GM18499 (cell line): Measurements from ENCODE around the gene GLIS2.
"Not testable (repeated sequence)": the region's sequence is repeated elsewhere in the genome, so short reads cannot be mapped to it uniquely, and the experiment has no call there.

Source experiments
- ATAC-seq: cut with Tn5 transposase; IDR thresholded peaks from one replicate; pipeline ENCODE4 v1.9.1; 2021; ENCODE audit warnings: moderate number of reproducible peaks; ENCODE audit not compliant: insufficient read depth, unreplicated experiment

The GLIS2 gene

DNA sequence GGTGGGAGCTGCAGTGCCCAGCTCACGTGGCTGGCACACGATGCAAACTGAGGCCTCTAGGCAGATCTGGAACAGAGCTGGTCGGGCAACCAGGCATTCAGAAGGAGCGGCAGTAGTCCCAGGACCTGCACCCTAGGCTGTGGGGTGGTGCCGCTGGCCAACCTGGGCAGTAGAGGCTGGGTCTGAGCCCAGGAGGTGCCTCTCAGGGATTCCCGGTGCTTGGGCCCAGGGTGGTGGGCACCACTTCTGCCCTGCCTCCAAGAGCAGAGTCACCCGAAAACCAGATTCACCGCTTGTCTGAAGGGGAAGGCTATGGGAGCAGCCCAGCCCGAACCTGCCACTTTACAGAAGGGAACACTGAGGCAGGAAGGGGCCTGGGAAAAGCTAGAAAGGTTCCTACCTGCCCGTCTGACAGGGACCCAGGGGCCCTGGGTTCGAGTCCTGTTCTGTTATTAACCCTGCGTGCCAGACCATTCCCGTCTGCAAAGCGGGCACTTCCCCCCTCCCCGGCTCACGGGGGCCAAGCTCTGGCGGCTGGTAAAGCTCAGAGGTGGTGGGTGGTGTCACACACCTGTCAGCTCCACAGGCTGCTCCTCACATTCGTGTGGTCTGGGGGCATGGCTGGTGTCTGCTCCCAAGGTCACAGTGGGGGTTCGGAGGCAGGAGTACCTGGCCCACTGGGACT lies 16.9 kb downstream of the GLIS2 start:
- no peak for ATAC-seq

DNA sequence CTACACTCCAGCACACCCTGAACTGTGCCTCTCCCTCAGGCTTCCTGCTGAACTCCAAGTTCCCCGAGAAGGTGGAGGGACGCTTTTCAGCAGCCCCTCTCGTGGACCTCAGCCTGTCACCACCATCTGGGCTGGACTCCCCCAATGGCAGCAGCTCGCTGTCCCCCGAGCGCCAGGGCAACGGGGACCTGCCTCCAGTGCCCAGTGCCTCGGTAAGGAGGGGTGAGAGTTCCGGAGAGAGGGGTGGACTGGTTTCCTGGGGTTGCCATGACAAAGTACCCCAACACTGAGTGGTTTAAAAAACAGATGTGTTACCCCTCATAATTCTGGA lies 17.4 kb downstream of the GLIS2 start:
- no peak for ATAC-seq

DNA sequence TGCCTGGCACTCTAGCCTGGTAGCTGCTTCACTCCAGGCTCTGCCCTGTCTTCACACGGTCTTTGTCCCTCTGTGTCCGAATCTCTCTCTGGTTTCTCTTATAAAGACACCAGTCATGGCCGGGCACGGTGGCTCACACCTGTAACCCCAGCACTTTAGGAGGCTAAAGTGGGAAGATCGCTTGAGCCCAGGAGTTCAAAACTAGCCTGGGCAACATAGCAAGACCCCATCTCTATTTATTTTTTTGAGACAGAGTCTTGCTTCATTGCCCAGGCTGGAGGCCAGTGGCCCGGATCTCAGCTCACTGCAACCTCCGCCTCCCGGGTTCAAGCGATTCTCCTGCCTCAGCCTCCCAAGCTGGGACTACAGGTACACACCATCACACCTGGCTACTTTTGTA lies 17.8 kb downstream of the GLIS2 start:
- ATAC-seq: not testable (repeated sequence)

DNA sequence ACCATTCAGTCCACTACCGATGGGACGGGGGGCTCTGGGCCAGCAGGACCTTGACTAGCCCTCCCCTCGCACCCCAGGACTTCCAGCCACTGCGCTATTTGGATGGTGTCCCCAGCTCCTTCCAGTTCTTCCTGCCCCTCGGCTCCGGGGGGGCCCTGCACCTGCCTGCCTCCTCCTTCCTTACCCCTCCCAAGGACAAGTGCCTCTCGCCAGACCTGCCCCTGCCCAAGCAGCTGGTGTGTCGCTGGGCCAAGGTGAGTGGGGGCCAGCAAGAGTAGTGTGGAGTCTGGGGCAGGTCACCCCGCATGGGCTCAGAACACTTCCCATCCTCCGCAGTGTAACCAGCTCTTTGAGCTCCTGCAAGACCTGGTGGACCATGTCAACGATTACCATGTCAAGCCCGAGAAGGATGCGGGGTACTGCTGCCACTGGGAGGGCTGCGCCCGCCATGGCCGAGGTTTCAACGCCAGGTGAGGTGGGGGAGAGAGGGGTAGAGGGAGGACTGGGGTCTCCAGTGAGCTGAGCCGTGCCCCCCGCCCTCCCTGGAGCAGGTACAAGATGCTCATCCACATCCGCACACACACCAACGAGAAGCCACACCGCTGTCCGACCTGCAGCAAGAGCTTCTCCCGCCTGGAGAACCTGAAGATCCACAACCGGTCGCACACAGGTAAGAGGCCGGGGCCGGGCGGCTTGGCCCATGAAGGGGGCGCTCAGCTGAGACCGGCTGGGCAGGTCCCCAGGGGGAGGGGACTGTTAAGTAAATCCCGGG lies 19.0 kb downstream of the GLIS2 start:
- no peak for ATAC-seq

DNA sequence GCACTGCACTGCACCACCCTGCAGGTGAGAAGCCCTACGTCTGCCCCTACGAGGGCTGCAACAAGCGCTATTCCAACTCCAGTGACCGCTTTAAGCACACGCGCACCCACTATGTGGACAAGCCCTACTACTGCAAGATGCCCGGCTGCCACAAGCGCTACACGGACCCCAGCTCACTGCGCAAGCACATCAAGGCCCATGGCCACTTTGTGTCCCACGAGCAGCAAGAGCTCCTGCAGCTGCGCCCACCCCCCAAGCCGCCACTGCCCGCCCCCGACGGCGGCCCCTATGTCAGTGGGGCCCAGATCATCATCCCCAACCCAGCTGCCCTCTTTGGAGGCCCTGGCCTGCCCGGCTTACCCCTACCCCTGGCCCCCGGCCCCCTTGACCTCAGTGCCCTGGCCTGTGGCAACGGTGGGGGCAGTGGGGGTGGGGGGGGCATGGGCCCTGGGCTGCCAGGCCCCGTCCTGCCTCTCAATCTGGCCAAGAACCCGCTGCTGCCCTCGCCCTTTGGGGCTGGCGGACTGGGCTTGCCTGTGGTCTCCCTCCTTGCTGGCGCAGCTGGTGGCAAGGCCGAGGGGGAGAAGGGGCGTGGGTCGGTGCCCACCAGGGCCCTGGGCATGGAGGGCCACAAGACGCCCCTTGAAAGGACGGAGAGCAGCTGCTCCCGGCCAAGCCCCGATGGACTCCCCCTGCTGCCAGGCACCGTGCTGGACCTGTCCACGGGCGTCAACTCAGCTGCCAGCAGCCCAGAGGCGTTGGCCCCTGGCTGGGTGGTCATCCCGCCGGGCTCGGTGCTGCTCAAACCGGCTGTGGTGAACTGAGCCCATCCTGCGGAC lies 21.1 kb downstream of the GLIS2 start:
- no peak for ATAC-seq

DNA sequence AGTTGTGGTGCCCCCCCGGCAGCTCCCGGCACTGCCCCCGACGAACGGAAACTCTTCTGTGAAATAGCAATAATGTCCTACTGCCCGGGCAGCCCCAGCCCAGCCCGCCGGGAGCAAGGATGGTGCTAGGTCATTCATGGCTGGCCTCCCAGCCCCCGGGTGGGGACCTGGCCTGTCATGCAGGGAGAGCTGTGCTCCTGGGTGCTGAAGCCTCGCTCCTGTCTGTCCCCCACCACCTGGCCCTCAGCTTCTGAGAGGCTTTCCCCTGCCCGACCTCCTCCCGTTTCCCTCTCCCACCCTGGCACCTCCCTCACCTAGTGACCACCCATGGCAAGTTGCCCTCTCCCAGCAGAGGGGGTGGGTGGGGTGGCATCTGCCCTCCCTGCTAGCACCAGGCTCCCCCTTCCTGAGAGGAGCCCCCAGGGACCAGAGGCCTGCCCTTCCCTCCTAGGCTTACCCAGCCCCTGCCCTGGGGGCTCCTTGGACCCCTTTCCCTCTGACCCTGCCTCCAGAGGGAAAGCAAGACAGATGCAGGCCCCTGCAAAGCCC lies 21.7 kb downstream of the GLIS2 start:
- no peak for ATAC-seq

DNA sequence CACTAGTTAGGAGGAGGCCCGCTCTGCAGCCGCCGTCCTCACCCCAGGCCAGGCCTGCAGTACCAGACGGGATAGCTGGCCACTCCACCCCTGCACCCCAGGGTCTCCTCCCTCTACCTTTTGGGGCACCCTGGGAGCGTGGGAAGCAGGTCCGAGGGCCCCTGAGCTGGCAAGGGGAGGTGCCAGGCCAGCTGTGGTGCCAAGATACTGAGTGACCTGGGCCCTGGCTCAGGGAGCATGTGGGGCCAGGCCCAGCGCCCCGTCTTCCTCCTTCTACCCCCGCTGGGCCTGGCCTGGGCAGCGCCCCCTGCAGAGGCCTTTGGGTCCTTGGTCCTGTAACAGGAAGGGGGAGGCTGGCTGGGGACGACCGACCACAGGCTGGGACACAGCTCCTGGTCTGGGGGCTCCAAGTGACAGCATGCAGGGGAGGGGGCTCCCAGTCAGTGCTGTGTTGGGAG lies 22.3 kb downstream of the GLIS2 start:
- no peak for ATAC-seq

DNA sequence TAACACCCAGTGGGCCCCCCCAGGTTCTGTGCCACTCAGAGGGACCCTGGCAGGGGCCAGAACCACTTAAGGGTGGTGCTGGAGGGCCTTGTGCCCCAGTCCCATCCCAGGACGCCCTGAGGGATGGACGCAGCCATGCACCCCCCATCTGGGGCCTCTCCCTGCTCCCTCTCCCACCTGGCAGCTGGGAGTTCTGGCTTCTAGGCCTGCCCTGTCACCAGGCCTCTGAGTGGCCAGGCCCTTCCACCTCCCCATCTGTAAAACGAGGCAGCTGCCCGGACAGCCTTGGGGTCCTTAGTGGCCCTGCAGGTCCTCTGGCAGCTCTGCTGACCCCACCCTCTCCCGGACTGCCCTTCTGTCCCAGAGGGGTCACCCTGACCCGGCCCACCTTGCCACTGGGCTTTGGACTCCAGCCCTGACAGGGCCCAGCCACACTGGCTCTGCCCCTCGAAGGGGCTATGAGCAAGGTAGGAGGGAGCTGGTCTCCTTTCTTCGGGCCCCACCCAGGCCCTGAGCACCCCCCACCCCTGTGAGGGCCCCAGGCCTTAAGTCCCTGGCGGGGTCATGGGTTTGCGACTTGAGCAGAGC lies 22.9 kb downstream of the GLIS2 start:
- no peak for ATAC-seq

DNA sequence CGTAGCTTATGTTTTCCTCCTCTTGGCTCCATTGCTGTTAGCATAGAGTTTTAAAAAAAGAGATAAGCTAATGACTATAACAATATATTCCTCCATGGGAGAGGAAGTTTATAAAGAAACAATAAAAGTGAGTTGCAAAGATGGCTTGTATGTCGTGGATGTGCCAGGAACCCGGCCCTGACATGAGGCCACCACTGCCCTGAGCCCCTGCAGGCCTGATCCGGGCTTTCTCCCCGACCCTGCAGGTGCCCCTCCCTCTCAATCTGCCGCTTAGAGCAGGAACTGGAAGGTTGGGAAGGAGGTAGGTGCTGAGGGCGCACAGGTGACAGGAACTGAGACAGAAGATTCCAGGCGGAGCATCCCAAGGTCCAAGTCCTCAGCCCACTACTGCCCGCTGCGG lies 23.6 kb downstream of the GLIS2 start:
- ATAC-seq: no peak

DNA sequence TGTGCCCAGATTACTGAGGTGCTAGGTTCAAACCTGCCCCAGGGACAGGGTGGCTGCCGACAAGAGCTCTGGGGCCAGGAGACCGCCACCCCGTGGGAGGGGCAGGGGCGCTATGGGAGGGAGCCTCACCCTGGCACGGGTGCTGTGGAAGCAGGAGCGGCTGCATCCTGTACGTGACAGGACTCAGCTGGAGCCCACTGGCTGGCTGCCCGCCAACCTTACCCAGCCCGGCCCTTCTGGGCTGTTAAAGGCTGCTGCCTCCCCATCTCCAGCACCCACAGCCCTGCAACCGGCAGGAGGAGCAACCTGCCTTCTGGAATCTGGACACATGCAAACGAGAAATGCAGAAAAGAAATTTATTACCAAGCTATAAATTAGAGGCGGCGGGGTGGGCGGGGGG lies 24.0 kb downstream of the GLIS2 start:
- ATAC-seq: no peak

DNA sequence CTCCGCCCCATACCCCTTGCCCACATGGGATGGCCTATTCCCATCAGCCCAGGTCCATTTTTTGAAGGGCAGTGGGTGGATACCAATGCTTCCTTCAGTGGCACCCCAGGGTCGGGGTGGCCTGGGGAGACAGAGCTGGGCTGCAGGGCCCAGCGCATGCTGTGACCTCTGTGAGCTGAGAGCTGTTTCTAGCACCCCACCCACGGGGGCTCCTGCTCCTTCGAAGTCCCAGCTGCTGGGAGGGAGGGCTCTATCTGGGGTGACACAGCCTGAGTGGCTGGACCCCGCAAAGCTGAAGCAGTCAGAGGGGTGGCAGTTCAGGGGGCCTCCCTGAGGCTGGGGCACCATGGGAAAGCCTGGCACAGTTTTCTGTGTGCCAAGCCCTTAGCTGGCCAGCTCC lies 24.6 kb downstream of the GLIS2 start:
- ATAC-seq: no peak

DNA sequence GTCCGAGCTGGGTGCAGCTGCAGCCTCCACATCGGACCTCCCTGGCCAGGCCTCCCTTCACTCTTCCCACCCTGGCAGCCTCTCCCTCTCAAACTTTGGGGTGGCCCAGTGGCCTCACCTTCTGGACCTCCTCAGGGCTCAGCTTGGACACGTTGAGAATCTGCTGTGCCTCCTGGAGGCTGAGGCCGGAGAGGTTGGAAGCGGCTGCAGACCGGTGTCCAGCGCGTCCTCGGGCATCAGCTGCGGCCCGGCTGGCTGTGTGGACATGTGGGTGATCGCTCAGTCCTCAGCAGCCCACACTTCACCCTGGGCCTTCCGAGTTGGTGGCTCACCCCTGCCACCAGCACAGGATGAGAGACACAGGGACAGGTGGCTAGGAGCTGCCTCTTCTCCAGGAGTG lies 25.4 kb downstream of the GLIS2 start:
- no peak for ATAC-seq

DNA sequence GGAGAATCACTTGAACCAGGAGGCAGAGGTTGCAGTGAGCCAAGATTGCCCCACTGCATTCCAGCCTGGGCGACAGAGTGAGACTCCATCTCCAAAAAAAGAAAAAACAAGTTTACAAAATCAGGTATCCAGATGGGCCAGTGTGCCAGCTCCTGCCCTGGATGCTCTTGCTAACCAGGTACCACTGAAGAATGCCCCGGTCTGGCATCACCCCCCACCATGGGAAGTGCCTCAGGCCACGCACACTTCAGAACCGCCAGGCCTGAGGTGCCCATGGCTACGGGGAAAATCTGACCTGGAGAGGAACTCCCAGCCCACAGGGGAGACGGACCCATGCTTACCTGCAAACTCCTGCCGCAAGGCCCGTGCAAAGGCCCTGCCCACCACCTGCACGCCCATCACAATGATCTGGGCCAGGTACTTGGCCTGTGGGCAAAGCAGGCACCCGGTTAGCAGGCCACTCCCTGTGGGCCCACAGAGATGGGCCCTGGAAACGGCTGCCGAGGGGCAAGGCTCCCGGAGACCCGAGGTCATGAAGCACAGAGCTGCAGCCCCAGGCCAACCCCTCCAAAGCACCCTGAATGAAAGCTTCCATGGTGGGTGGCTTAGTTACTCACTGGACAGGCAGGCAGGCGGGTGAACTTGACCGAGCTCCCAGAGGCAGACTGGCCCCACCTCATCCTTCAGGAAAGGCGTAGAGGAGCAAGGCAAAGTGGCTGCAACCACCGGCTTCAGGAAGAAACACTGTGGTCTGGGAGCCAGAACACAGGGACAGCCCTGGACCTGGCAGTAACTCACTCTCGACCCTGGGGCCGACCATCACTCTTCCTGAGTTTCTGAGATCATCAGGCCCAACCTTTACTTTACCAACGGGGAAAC lies 27.2 kb downstream of the GLIS2 start:
- ATAC-seq: no peak

DNA sequence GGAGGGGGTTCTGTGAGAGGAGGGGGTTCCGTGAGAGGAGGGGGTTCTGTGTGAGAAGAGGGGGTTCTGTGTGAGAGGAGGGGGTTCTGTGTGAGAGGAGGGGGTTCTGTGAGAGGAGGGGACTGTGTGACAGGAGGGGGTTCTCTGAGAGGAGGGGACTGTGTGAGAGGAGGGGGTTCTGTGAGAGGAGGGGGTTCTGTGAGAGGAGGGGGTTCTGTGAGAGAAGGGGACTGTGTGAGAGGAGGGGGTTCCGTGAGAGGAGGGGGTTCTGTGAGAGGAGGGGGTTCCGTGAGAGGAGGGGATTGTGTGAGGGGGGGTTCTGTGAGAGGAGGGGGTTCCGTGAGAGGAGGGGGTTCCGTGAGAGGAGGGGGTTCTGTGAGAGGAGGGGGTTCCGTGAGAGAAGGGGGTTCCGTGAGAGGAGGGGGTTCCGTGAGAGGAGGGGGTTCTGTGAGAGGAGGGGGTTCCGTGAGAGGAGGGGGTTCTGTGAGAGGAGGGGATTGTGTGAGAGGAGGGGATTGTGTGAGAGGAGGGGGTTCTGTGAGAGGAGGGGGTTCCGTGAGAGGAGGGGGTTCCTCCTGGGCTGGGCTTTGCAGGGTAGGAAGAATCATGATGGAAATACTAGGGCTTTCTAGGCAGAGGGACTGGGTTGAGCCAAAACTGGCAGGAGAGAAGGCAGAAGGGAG lies 28.6 kb downstream of the GLIS2 start:
- not testable (repeated sequence) for ATAC-seq

DNA sequence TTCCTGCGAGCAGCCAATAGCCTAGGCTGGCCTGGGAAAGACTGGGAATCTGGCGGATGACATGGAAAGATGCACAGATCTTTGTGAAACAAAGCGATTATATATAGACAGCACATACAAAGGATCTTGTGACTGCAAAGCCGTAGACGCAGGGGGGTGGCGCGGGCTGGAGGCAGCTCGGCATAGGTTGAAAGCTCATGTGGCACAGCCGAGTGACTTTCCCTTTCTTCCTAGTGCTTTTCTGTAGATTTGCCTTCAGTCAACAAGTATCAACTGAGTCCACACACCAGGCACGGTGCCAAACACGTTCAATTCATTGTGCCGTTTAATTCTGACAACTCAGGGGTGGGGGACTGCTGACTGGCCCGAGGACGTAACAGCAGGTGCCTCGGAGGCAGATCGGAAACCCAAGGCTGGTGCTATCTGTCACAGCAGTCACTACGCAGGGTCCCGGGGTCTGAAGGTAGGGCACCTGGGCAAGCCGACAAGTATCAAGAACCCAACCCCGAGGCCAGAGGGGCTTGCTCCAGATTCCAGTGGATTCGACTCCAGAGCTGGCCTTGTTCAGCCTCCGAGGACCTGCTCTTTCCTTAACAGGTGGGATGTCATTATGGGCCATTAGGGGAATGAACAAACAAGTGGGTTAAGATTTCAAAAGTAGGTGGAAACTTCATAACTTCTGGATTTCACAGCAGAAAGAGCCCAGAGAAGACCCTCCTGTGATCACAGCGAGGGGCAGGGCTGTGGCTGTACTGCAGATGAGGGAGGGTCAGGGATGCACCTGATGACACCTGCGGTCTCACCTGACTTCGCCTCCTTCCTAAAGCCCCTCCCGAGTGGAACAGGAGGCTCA lies 29.3 kb downstream of the GLIS2 start:
- ATAC-seq: no peak

DNA sequence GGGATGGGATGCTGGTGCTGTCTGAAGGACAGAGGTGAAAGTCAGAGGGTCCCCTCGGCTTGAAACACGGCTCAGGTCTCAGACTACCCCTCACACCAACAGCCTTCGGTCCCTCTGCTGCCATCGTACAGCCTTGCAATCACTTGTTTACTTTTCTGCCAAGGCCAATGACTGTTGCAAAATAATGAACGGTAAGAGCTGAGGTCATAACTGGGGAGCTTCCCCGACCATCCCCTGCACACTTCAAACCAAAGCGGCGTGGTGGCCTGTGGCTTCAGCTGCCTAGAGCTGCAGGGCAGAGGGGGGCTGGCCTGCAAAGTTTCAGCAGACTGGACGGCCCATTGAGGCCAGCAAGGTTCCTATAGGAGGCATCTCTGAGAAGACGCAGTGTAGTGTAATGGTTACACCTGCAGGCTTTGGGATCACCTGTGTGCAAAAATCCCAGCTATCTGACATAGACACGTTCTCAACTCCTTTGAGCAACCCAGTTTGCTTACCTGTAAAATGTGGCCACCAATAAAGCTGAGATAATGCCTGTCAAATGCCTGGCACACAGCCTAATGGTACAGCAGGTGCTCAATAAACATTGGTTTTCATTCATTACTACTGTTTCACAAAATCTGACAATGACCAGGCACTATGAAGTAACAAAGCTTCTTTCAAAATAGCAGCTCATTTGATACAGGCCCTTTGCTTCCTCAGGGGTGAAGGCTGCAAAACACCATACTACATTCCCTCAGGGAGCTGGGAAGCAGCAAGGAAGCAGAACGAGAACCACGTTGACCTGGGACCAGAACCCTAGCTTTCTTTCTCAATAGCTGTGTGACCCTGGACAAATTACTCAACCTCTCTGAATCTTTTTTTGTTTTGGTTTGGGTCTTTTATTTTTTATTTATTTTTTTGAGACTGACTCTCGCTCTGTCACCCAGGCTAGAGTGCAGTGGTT lies 30.2 kb downstream of the GLIS2 start:
- ATAC-seq: no peak

DNA sequence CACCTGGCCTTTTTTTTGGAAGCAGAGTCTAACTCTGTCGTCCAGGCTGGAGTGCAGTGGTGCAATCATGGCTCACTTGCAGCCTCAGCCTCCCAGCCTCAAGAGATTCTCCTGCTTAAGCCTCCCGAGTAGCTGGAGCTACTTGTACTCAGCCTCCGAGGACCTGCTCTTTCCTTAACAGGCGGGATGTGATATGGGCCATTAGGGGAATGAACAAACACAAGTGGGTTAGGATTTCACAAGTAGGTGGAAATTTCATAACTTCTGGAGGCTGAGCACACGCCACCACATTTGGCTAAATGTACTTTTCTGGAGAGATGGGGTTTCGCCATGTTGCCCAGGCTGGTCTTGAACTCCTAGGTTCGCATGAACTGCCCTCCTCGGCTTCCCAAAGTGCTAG lies 31.1 kb downstream of the GLIS2 start:
- ATAC-seq: no peak
